Fibroblast of skin of scalp (primary cell): Measurements from ENCODE around the gene PDZD8.

Experiments used
- DNase-seq: peaks from one replicate; pipeline ENCODE4 v3.0.0-alpha.2; 2013

Gene PDZD8

GRCh38 chr10:117398029-117398428 lies 22.8 kb upstream of the PDZD8 start:
- DNase-seq: no peak

- DNase-seq: peak; percentile 54
Observed at GRCh38 chr10:117391436-117392205, 16.4 kb upstream of the PDZD8 start.

GRCh38 chr10:117390420-117390819 lies 15.2 kb upstream of the PDZD8 start:
- no peak for DNase-seq

GRCh38 chr10:117386805-117387204 lies 11.6 kb upstream of the PDZD8 start:
- no peak for DNase-seq

DNA sequence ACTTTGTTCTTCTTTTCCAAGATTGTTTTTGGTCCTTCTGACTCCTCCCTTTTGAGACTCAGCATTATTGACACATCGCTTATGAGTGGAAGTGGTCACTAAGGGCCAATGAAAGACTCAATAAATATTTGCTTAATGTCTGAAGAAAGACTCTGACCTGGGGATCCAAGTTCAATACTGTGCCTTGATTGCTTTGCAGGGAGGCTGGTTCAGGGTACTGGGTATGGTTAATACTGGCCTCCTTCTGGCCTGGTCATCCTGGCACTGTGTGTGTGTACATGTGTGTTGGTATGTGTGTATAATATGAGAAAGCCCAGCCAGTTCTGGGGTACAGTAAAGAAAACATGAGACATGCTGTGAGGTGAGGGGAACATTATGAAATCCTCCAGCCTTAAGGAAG lies 7.6 kb upstream of the PDZD8 start:
- DNase-seq: no peak

DNA sequence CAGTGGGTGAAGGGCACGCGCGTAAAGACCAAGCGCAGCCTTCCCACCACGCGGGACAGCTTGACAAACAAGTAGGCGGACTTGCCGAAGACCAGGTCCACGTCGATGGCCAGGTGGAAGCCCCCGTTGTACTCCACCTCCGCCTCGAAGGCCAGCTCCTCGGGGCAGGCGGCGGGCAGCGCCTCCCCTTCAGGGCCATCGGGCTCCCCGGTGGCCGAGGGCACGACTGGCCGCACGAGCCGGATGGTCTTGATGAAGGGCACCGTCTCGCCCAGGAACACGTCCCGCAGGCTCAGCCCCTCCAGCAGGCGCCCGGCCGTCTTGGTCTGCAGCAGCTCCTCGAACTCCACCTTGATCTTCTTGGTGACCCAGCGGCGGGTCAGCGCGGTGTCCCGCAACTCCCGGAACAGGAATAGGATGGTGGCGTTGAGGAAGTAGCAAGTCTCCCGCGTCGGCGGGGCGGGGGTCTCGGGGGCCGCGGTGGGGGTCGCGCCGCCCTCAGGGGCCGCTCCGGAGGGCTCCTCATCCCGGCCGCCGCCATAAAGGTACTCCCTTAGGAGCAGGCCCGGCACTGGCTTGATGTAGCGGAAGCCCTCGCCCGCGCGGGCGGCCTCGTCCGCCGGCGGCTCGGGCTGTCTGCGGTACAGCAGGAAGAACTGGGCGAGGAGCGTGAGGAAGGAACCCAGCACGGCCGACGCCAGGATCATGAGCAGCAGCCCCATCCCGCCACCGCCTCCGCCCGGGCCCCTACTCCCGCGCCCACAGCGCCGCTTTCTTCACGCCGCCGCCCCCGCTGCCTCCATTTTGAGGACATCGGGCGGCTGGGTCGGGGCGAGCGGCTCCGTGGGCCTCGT lies 507 bp downstream of the PDZD8 start:
- DNase-seq: no peak

- peak; percentile 58 for DNase-seq
Observed at GRCh38 chr10:117373823-117374505, 1.3 kb downstream of the PDZD8 start.

GRCh38 chr10:117370205-117370604 lies 5.0 kb downstream of the PDZD8 start:
- no peak for DNase-seq

DNA sequence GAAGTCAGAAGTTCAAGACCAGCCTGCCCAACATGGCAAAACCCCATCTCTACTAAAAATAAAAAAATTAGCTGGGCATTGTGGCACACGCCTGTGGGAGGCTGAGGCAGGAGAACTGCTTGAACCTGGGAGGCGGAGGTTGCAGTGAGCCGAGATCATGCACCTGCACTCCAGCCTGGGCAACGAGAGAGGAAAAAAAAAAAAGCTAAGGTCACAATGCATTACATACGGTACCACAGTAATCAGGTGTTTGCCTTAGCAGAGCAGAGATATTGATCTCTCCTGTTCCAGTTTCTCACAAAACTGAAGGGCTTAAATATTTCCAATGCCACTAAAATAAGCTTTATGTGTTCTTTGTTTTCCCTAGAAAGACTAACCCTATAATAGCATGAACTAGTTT lies 7.5 kb downstream of the PDZD8 start:
- DNase-seq: no peak

DNA sequence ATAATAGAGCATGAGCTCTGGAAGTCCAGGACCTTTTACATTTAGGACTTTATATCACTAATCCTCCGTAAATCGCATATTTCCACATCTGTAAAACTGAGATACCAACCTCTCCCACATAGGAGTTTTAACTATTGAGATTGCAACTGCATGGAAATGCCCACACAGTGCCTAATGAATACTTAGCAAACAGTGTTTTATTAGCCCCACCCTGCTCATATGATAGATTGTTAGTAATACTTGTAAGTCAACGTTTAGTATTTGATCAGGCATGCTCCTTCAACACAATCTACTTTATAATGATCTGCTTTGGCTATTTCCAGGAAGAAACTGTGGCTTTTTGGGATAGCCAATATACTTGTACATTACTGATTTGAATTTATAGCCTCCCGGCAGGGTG lies 8.5 kb downstream of the PDZD8 start:
- DNase-seq: no peak

DNA sequence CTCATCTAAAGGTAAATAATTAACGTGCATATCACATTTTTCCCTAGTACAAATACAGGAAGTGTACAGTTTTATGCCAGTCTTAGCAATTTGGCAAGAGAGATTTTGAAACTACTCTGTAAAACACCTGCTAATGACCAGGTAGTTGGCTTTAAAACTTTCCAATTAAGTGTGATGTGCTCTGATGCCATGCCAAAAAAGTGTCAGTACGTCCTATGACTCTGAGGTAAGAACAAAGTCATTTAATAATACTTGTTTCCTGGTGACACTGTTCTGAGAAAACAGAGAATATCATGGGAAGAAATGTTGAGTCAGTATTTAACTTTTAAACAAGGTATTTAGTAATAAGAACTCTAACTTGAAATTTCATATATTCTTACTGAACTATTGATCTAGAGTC lies 9.6 kb downstream of the PDZD8 start:
- no peak for DNase-seq

- DNase-seq: peak; percentile 65
Observed at GRCh38 chr10:117364110-117364960, 10.9 kb downstream of the PDZD8 start.

DNA sequence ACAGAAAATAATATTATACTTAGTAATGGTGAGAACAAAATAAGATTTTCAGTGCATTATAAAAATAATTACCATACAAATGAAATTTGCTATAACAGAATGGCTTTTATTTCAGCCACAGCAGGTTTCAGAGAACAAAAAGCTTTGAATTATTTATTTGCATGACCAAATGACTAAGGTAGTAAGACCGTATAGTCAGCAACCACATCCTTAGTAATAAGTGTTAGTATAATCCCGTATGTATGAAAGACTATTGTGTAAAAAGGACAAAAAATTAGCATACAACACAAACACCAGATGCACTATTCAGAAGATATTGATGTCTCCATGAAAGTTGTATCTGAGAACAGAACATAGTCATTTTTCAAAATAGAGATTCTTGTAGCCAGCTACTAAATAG lies 12.2 kb downstream of the PDZD8 start:
- DNase-seq: peak; percentile 35

DNA sequence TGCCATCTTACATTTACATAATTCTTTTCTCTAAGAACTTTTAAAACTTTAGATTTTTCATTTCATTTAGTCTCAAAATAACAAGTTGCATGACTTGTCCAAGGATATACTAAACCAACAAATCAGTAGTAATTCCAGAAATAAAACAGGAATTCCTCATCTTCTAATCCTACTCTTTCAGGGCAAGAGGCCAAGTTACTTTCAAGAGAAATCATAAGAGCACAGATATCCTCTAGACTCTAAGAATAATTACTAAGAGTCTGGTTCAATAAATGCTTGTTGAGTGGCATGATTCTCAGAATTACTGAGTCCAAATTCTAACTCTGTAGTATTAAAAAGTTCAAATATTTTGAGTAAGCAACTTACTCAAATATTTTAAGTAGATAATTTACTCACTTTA lies 12.9 kb downstream of the PDZD8 start:
- DNase-seq: peak; percentile 61

DNA sequence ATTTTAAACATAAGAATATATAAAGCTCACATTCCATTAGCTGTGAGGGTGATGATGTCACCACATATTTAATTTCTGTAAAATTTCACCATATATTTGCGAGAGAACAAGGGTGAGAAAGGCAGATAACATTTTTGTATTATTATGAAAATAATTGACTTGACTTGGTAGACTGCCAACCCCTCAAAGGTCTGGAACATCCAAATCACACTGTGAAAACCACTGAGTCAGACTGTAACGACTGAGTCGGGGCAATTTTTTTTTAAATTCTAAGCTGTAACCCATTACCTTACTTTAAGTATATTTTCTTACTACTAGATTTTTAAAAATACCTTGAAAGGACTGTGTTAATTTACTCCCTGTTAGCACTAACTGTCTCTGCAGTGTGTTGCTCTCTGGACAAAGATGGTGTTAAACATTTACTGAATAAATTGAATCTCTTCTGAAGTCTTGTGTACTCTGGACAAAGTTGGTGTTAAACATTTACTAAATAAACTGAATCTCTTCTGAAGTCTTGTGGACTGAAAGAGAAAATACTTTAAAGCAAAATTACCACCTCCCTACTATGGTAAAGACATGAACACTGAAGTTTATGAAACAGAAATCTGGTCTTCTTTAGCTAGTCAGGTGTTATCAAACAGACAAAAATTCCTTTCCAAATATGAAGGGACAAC lies 14.1 kb downstream of the PDZD8 start:
- peak; percentile 70 for DNase-seq

DNA sequence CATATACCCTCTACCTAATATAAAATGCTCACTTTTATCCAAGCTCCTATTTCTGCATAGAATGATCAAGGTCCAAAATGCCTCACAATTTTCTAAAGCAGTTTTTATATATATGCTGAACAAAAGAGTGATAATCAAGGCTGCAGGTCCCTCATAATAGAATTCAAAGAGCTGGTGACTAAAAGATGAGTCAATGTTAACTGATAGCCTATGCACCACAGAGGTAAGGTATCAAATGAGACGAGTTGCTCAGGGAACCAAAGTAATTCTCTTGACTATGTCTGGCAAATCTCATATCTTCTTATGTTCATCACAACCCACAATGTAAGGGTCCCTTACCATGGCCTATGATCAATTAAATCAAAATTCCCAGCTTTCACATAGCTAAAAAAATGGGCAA lies 15.2 kb downstream of the PDZD8 start:
- no peak for DNase-seq

GRCh38 chr10:117355072-117355471 lies 20.2 kb downstream of the PDZD8 start:
- DNase-seq: no peak

GRCh38 chr10:117353684-117354083 lies 21.6 kb downstream of the PDZD8 start:
- no peak for DNase-seq

DNA sequence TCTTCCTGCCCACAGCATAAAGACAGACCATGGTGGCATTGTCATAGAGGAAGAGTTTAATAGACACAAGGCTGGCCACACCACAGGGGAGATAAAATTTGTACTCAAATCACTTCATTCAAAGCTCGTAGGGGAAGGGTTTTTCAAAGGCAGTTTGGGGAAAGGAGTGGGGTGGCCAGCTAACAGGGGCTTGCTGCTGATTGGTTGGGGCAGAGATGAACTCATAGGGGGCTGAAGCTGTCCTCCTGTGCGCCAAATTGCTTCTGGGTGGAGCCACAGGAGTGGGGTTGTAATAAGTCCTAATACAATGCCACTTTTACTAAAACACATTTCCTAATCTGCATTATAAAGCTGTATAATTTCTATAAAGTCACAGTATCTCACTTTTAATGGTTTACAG lies 22.5 kb downstream of the PDZD8 start:
- no peak for DNase-seq

- DNase-seq: no peak
Observed at GRCh38 chr10:117351996-117352395, 23.2 kb downstream of the PDZD8 start.

- no peak for DNase-seq
Observed at GRCh38 chr10:117351558-117351957, 23.7 kb downstream of the PDZD8 start.

- no peak for DNase-seq
Observed at GRCh38 chr10:117350909-117351308, 24.3 kb downstream of the PDZD8 start.
